ENCODE results near the gene TOMM5.

DNA sequence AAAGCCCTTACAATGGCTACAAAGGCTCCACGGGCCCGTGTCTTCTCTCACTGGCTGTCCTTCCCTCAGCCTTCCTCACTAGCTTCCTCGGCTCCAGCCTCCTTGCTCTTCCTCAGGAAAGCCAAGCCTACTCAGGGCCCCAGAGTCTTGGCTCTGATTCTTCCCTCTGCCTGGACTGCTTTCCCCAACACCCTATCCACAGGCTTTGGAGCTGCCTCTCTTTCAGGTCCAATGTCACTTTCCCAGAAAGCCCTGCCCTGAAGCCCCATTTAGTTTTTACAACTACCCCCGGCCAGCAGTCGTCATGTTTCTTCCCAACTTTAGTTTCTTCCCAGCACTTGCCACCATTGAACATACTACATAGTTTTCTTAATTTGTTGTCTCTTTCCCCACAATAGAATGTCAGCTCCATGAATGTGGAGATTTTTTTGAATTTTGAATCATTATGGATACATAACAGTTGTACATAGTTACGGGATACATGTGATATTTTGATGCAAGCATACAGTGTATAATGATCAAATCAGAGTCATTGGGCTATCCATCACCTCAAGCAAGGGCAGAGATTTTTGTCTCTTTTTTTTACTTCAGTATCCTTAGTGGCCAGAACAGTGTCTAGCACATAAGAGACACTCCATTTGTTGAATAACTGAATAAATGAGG is 17.5 kb upstream of the TOMM5 start:
- TF ChIP-seq RFX5 (IDR thresholded peaks at IDR 0.05; ENCODE audit: low read depth, low read length) (no peak), CREM (IDR thresholded peaks at IDR 0.05) (no peak), CREM (CRISPR knock-in tag; IDR thresholded peaks at IDR 0.05) (no peak), ZFP36L1 (CRISPR knock-in tag; IDR thresholded peaks at IDR 0.05) (no peak), SPEN (CRISPR knock-in tag; IDR thresholded peaks at IDR 0.05; ENCODE audit: low read depth) (no peak), CREB1 (IDR thresholded peaks at IDR 0.05) (no peak), CREB1 (CRISPR knock-in tag; IDR thresholded peaks at IDR 0.05) (no peak), EZH2 (conservative IDR thresholded peaks at IDR 0.05; ENCODE audit: low read depth, low read length) (no peak), ZNF570 (CRISPR knock-in tag; IDR thresholded peaks at IDR 0.05; ENCODE audit: borderline replicate concordance) (no peak)

Measured in HepG2 (cell line).